Measurements from ENCODE around the gene PTPRT.

PTPRT gene

GRCh38 chr20:42749556-42749955, 440.1 kb downstream of the PTPRT start:
- no peak for DNase-seq (ENCODE audit: insufficient read length, low spot score)
- FAIRE-seq = peak; percentile 85

DNA sequence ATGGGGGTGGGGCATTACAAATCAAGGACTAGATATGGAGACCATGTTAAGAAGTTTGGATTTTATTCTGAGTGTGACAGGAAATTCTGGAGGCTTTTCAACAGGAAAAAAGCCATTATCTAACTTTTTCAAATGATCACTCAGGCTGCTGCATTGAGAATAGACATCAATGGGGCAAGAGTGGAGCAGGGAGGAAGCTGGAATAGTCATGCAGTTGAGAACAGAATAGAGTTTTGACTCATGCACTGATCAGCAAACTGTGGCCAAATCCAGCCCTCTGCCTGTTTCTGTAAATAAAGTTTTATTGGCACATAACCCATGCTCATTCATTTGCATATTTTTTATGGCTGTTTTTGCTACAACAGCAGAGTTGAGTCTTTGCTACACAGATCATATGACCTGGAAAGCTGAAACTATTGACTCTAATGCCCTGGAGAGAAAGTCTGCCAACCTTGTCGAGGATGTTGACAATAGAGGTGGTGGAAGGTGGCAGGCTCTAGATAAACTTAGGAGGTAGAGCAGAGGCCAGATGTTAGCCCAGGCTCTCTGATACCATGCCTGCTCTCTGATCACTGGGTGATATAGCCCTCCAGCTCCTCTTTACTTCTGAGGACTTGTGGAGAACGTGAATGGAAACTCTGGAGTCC, 441.8 kb downstream of the PTPRT start:
- FAIRE-seq (no peak), DNase-seq (ENCODE audit: insufficient read length, low spot score) (no peak)

DNA sequence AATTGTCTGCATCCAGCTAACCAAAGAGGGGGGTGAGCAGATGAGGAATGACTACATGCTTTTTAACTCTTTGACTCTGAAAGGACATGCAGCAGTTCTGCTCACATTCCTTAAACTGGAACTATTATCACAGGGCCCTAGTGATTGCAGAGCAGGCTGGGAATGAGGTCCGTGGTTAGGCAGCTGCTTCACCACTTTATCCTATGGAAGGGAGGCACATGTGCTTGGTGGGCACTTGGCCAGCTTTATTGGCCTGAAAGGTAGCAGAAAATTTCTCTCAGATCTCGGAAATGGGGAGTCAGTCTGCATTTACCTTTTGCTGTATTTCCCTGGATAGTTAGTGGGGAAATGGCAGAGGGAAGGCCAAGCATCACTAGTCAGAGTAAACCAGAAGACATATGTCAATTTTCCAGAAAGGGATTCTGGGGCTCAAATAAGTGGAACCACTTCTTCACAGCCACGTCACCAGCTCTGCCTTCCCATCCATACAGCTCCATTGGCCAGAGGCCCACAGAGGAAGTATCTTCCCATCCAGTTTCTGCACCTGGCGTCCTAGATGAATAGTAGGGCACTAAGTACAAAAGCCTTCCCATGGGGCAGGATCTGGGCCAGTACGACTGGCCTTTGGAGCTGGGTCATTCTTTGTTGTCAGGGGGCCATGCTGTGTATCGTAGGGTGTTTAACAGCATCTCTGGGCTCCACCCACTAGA, 444.8 kb downstream of the PTPRT start:
- FAIRE-seq (peak; percentile 16), DNase-seq (ENCODE audit: insufficient read length, low spot score) (no peak)

DNA sequence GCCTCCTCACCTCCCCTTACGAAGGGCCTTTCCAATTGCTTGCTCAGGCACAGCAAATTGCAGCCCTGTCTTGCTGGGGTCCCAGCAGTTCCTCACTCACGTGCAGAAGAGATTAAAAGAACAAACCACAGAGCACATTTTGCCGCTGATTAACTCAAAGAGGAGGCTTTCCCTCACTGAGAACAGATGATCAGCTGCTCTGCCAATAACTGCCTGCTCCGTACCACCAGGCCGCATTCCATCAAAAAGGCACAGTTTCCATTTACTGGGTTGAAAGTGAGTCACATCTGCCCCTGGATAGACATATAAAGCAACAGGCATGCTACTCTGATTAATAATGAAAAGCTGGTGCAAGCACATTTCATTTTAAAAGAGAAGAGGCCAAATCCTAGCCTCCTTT, 446.8 kb downstream of the PTPRT start:
- DNase-seq (ENCODE audit: insufficient read length, low spot score) = no peak
- FAIRE-seq = no peak

- FAIRE-seq (no peak), DNase-seq (ENCODE audit: insufficient read length, low spot score) (no peak)
Observed at GRCh38 chr20:42741906-42742305, 447.8 kb downstream of the PTPRT start.

GRCh38 chr20:42740226-42740870, 449.4 kb downstream of the PTPRT start:
- FAIRE-seq = peak; percentile 26
- DNase-seq (ENCODE audit: insufficient read length, low spot score) = no peak

DNA sequence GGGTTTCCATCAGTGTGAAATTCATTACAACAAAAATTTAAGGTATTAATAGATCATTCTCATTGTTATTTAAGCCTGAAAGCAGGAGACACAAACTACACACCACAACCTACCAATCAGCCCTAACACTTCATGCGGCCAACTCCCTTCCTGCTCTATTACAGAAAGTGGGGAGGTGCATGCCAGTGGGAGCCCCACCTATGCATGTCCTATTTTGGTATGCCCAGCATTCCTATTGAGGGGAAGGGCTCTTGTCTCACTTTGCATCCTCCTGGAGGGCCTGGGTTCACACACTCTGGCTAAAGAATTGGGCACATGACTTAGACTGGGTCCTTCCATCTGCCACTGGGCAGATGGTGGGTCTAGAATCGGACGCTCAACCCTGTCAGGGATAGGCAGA, 450.0 kb downstream of the PTPRT start:
- no peak for DNase-seq (ENCODE audit: insufficient read length, low spot score)
- FAIRE-seq = no peak

GRCh38 chr20:42735539-42735938, 454.2 kb downstream of the PTPRT start:
- no peak for FAIRE-seq
- DNase-seq (ENCODE audit: insufficient read length, low spot score) = no peak

GRCh38 chr20:42734660-42735368, 454.9 kb downstream of the PTPRT start:
- FAIRE-seq = no peak
- DNase-seq (ENCODE audit: insufficient read length, low spot score) = no peak

- FAIRE-seq (no peak), DNase-seq (ENCODE audit: insufficient read length, low spot score) (no peak)
Observed at GRCh38 chr20:42721923-42722322, 467.8 kb downstream of the PTPRT start.

DNA sequence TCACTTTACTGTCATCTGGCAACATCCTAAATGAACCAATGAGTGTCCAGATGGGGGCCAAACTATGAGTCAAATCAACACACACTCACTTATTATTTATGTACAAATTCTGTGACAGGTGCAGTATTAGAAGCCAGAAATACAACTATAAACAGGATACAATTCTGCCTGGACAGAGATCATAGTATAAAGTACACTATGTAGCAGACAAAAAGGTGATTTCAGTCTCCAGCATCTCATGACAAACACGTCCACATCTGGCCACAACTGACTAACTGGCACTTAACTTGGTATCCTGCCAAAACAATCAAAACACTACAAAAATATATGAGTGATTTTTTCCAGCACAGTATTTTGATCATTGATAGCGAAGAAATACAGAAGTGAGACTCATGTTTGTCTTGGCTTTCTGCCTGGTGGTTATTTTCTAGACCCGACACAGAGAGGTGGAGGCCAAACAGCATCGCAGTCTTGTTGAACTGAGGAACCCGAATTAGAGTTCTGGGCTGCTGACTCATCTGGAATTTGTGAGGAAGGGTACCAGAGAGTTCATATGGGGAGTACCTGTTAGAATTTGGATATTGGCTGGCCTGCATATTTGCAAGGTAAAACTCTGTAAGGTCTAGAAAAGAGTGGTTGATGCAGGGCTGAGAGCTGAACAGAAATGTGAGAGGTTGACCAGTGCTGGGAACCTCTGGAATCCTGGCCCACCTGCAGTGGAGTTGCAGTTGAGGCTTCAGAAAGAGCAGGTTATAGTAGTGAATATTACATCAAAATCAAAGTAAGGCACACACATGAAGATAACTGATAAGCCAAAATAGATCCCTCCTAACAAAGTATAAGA, 475.2 kb downstream of the PTPRT start:
- no peak for DNase-seq (ENCODE audit: insufficient read length, low spot score)

GRCh38 chr20:42708266-42708665, 481.4 kb downstream of the PTPRT start:
- no peak for FAIRE-seq
- DNase-seq (ENCODE audit: insufficient read length, low spot score) = no peak

More for the DNA sequence above, 475.2 kb downstream of the PTPRT start:
- FAIRE-seq = no peak

DNA sequence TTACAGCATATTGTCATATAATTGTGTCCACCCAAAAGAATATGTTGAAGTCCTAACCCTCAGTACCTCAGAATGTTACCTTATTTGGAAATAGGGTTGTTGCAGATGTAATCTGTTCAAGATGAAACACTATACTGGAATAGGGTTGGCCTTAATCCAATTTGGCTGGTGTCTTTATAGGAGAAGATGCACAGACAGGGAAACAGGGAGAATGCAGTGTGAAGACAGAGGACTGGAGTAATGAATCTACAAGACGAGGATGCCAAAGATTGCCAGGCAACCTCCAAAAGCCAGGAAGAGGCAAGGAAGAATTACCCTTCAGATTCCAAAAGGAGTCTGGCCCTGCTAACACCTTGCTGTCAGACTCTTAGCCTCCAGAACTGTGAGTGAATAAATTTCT, 482.9 kb downstream of the PTPRT start:
- no peak for FAIRE-seq

GRCh38 chr20:42705550-42705949, 484.2 kb downstream of the PTPRT start:
- no peak for FAIRE-seq
- no peak for DNase-seq (ENCODE audit: insufficient read length, low spot score)

More for the DNA sequence above, 482.9 kb downstream of the PTPRT start:
- no peak for DNase-seq (ENCODE audit: insufficient read length, low spot score)

- FAIRE-seq = no peak
Observed at GRCh38 chr20:42703744-42704143, 486.0 kb downstream of the PTPRT start.

DNA sequence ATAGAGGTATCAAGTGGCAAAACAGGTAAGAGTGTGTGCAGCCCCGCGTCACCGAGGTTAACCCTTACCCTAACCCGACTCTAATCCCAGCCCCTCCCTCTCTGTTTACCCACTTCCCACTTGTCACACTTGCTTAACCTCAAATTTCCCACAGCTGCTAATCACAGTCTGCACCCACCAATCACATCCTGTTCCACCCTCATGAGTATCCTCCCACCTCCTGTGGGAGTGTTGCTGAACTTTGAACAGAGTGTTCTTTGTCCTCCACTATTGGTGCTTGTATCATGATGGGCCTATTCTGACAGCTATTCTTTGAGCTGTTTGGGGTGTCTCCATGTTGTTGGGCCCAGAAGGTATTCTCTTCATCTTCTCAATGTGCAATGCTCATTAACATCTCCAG, 487.8 kb downstream of the PTPRT start:
- DNase-seq (ENCODE audit: insufficient read length, low spot score) (no peak), FAIRE-seq (no peak)

More at GRCh38 chr20:42703744-42704143, 486.0 kb downstream of the PTPRT start:
- DNase-seq (ENCODE audit: insufficient read length, low spot score) = no peak

GRCh38 chr20:42700372-42700771, 489.3 kb downstream of the PTPRT start:
- FAIRE-seq (no peak), DNase-seq (ENCODE audit: insufficient read length, low spot score) (no peak)

DNA sequence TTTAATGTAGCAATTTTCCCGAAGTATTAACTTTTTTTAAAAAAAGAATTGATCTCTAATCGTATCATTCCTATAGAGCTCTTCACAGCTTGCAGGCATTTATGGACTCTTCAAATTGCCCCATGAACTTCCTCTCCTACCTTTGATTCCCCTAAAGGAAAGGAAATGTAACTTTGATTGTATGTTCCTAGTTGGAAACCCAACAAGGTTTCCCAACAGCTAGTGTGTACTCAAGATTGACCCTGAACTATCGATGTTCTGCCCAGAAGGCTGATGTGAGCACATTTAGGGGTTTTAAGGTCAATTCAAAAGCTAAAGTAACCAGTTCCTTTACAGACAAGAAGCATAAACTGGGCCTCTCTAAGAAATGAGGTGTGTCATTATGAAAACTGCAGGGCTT, 491.7 kb downstream of the PTPRT start:
- DNase-seq (ENCODE audit: insufficient read length, low spot score) (no peak), FAIRE-seq (no peak)

DNA sequence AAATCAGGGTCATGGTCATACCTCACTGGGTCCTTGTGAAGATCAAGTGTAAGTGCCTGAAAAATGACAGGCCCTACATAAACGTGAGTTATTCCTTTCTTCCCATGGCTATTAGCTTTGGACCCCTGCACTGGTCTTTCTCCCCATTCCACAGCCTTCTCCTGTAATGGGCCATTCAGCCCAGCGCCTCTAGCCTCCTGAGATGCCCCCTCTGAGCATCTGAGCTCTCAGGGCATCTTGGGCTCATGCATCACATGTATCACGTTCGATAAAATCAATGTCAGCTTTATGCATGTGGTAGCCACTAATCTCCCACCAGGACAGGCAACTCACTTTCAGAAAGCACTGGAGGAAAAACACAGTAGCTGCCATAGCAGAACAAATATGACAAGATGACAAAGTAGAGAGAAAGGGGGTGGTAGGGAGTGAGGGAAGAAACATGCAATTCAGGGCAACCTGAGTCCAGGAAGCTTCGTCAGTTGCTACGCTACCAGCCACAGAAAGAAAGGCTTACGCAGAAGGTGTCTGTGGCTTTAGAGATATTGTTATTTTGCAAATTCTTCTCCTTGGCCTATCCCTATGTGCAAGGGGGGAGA, 498.8 kb downstream of the PTPRT start:
- DNase-seq (ENCODE audit: insufficient read length, low spot score) = no peak
- peak; percentile 4 for FAIRE-seq

GRCh38 chr20:42688576-42688975, 501.1 kb downstream of the PTPRT start:
- DNase-seq (ENCODE audit: insufficient read length, low spot score) (no peak), FAIRE-seq (no peak)
